ENCODE data around the gene RPH3AL.

Gene RPH3AL

GRCh38 chr17:193841-194806 lies 158.5 kb downstream of the RPH3AL start:
- no peak for DNase-seq

GRCh38 chr17:193426-193810 lies 159.2 kb downstream of the RPH3AL start:
- DNase-seq, result no peak

GRCh38 chr17:192666-193425 lies 159.8 kb downstream of the RPH3AL start:
- DNase-seq, result no peak

- no peak for DNase-seq
These were observed 163.2 kb downstream of the RPH3AL start for GRCh38 chr17:189444-189843.

- no peak for DNase-seq
These were observed 165.5 kb downstream of the RPH3AL start for GRCh38 chr17:187130-187529.

GRCh38 chr17:185445-186138 lies 167.0 kb downstream of the RPH3AL start:
- no peak for DNase-seq

- no peak for DNase-seq
These were observed 169.6 kb downstream of the RPH3AL start for GRCh38 chr17:183021-183420.

GRCh38 chr17:182050-182751 lies 170.4 kb downstream of the RPH3AL start:
- DNase-seq, result no peak

- no peak for DNase-seq
These were observed 171.2 kb downstream of the RPH3AL start, which contains the start of gene DOC2B for GRCh38 chr17:181245-182049. Gene DOC2B (minus strand): TSS chr17:181650. CDS start chr17:181479, 171 bp downstream.

GRCh38 chr17:180381-181244 lies 172.0 kb downstream of the RPH3AL start:
- no peak for DNase-seq

- no peak for DNase-seq
These were observed 172.7 kb downstream of the RPH3AL start for GRCh38 chr17:179781-180380.

- no peak for DNase-seq
These were observed 173.6 kb downstream of the RPH3AL start for GRCh38 chr17:179066-179432.

- no peak for DNase-seq
These were observed 174.1 kb downstream of the RPH3AL start for GRCh38 chr17:178292-179065.

GRCh38 chr17:177762-178161 lies 174.8 kb downstream of the RPH3AL start:
- no peak for DNase-seq

GRCh38 chr17:177155-177554 lies 175.5 kb downstream of the RPH3AL start:
- DNase-seq, result no peak

- no peak for DNase-seq
These were observed 179.3 kb downstream of the RPH3AL start for GRCh38 chr17:173166-173911.

GRCh38 chr17:172401-172800 lies 180.2 kb downstream of the RPH3AL start:
- DNase-seq, result no peak

- DNase-seq, result no peak
These were observed 180.7 kb downstream of the RPH3AL start for GRCh38 chr17:171871-172270.

Data from activated T-cell treated with anti-CD3 and anti-CD28 coated beads for 4 hours (primary cell).